HEK293 (cell line): ENCODE results near the gene PDZRN4.

Experiments used
- CTCF ChIA-PET: fragments of 350-600 bp; formaldehyde crosslinking; extraction: SDS; loops from one replicate; lab custom pipeline; 2021; ENCODE audit warnings: antibody characterized with exemption; lab: Yijun Ruan, JAX
- POLR2A ChIA-PET: fragments of 300-600 bp; formaldehyde crosslinking; extraction: SDS; loops from one replicate; lab custom pipeline; 2020; ENCODE audit warnings: antibody characterized with exemption, inconsistent platforms; lab: Yijun Ruan, JAX
- H3K27ac ChIP-seq: fragments of 200-500 bp; sonication (Bioruptor generic); 2 replicates; pipeline ENCODE4 v1.5.1; 2014; ENCODE audit warnings: low read depth, low read length, control low read depth, inconsistent platforms; ENCODE audit errors: extremely low read depth
- H3K36me3 ChIP-seq, 2 experiments: fragments of 200-500 bp in 1 of 2; sonication (Bioruptor generic) in 1 of 2; 1 replicate in 1 of 2; 2 replicates in 1 of 2; pipeline ENCODE4 v1.5.1; 2014 to 2017; ENCODE audit warnings: inconsistent platforms in 2 of 2, low read length in 2 of 2; ENCODE audit not compliant: control insufficient read depth in 2 of 2, insufficient read depth in 1 of 2
- H3K4me1 ChIP-seq: fragments of 200-500 bp; sonication (Bioruptor generic); 2 replicates; pipeline ENCODE4 v1.5.1; 2014; ENCODE audit warnings: mild to moderate bottlenecking, low read length, inconsistent platforms; ENCODE audit not compliant: control insufficient read depth, insufficient read depth
- H3K4me3 ChIP-seq: 2 replicates; pipeline ENCODE4 v1.5.1; 2011; ENCODE audit warnings: low read depth, mild to moderate bottlenecking, control low read depth, low read length, moderate library complexity
- H3K9me3 ChIP-seq: fragments of 200-500 bp; sonication (Bioruptor generic); 2 replicates; pipeline ENCODE4 v1.5.1; 2014; ENCODE audit warnings: low read depth, low read length, inconsistent platforms; ENCODE audit not compliant: control insufficient read depth, insufficient read depth
- GLI4 ChIP-seq: fragments of 450-650 bp; formaldehyde crosslinking; IDR thresholded peaks from 2 replicates; pipeline ENCODE4 v1.5.1; 2016; ENCODE audit warnings: missing biosample characterization, missing genetic modification characterization
- IKZF3 ChIP-seq: fragments of 450-650 bp; IDR thresholded peaks from 2 replicates; pipeline ENCODE4 v1.5.0; 2018; ENCODE audit warnings: missing biosample characterization, mild to moderate bottlenecking, missing genetic modification characterization, moderate library complexity
- MYNN ChIP-seq: fragments of 450-650 bp; formaldehyde crosslinking; IDR thresholded peaks from 2 replicates; pipeline ENCODE4 v1.5.1; 2016; ENCODE audit warnings: missing biosample characterization, missing genetic modification characterization, borderline replicate concordance
- SALL2 ChIP-seq: fragments of 450-650 bp; formaldehyde crosslinking; IDR thresholded peaks from 2 replicates; pipeline ENCODE4 v1.5.0; 2017; ENCODE audit warnings: missing biosample characterization, mild to moderate bottlenecking, missing genetic modification characterization, borderline replicate concordance
- ZFHX2 ChIP-seq: fragments of 450-650 bp; formaldehyde crosslinking; conservative IDR thresholded peaks from 2 replicates; pipeline ENCODE4 v1.5.1; 2016; ENCODE audit warnings: missing biosample characterization, missing genetic modification characterization
- ZNF146 ChIP-seq: fragments of 450-650 bp; formaldehyde crosslinking; IDR thresholded peaks from 2 replicates; pipeline ENCODE4 v1.5.1; 2016; ENCODE audit warnings: missing biosample characterization, missing genetic modification characterization
- ZNF155 ChIP-seq: fragments of 450-650 bp; formaldehyde crosslinking; IDR thresholded peaks from 2 replicates; pipeline ENCODE4 v1.5.1; 2016; ENCODE audit warnings: missing biosample characterization, missing genetic modification characterization
- ZNF223 ChIP-seq: fragments of 450-650 bp; formaldehyde crosslinking; IDR thresholded peaks from 2 replicates; pipeline ENCODE4 v1.5.1; 2016; ENCODE audit warnings: missing biosample characterization, missing genetic modification characterization
- ZNF302 ChIP-seq: fragments of 450-650 bp; formaldehyde crosslinking; IDR thresholded peaks from 2 replicates; pipeline ENCODE4 v1.5.1; 2016; ENCODE audit warnings: missing biosample characterization, missing genetic modification characterization, low read depth
- ZNF391 ChIP-seq: fragments of 450-650 bp; formaldehyde crosslinking; IDR thresholded peaks from 2 replicates; pipeline ENCODE4 v1.5.1; 2016; ENCODE audit warnings: low read depth, missing biosample characterization, missing genetic modification characterization, borderline replicate concordance
- ZNF433 ChIP-seq: fragments of 450-650 bp; formaldehyde crosslinking; IDR thresholded peaks from 2 replicates; pipeline ENCODE4 v1.5.1; 2016; ENCODE audit warnings: missing biosample characterization, missing genetic modification characterization, low read depth
- ZNF501 ChIP-seq: fragments of 450-650 bp; formaldehyde crosslinking; IDR thresholded peaks from 2 replicates; pipeline ENCODE4 v1.5.1; 2016; ENCODE audit warnings: missing biosample characterization, missing genetic modification characterization
- ZNF529 ChIP-seq: fragments of 450-650 bp; formaldehyde crosslinking; IDR thresholded peaks from 2 replicates; pipeline ENCODE4 v1.5.1; 2017; ENCODE audit warnings: missing genetic modification characterization, missing biosample characterization; ENCODE audit not compliant: insufficient replicate concordance
- ZNF548 ChIP-seq: fragments of 450-650 bp; formaldehyde crosslinking; IDR thresholded peaks from 2 replicates; pipeline ENCODE4 v1.5.1; 2016; ENCODE audit warnings: missing biosample characterization, missing genetic modification characterization
- ZNF600 ChIP-seq: fragments of 450-650 bp; formaldehyde crosslinking; IDR thresholded peaks from 2 replicates; pipeline ENCODE4 v1.5.1; 2016; ENCODE audit warnings: missing biosample characterization, missing genetic modification characterization
- TF ChIP-seq, protein P1 (sequence below): fragments of 450-650 bp; formaldehyde crosslinking; IDR thresholded peaks from 2 replicates; pipeline ENCODE4 v1.5.1; 2016; ENCODE audit warnings: missing biosample characterization, missing genetic modification characterization
- TF ChIP-seq, protein P2 (sequence below): fragments of 450-650 bp; formaldehyde crosslinking; optimal IDR thresholded peaks from 2 replicates; pipeline ENCODE3; 2016; ENCODE audit warnings: missing biosample characterization, mild to moderate bottlenecking, missing genetic modification characterization
- TF ChIP-seq, protein P3 (sequence below): fragments of 450-650 bp; formaldehyde crosslinking; IDR thresholded peaks from 2 replicates; pipeline ENCODE4 v1.5.1; 2016; ENCODE audit warnings: missing biosample characterization, missing genetic modification characterization
- TF ChIP-seq, protein P4 (sequence below): fragments of 450-650 bp; formaldehyde crosslinking; IDR thresholded peaks from 2 replicates; pipeline ENCODE4 v1.5.1; 2016; ENCODE audit warnings: missing biosample characterization, missing genetic modification characterization
- TF ChIP-seq, protein P5 (sequence below): fragments of 450-650 bp; formaldehyde crosslinking; IDR thresholded peaks from 2 replicates; pipeline ENCODE4 v1.5.1; 2016; ENCODE audit warnings: missing biosample characterization, missing genetic modification characterization
- TF ChIP-seq, protein P6 (sequence below): fragments of 450-650 bp; formaldehyde crosslinking; IDR thresholded peaks from 2 replicates; pipeline ENCODE4 v1.5.1; 2016; ENCODE audit warnings: missing biosample characterization, missing genetic modification characterization

The PDZRN4 gene

DNA sequence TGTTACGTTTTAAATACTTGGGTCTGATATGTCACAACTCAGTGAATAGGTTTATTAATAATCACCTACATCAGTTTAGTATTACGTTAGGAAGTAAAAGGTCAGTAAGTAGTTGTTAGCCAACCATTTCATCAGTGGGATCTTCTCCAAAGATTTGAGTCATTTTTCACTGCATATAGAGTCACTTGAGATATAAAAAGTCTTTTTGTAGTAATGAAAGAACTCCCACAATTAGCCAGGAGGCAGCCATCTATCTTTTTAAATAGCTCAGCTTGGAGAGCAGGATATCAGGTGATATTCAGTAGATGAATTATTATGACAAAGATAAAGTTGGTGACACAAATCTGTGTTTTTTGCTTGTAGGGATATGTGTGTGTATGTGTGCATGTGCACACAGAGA, 309.3 kb downstream of the PDZRN4 start:
- POLR2A ChIA-PET = no interaction called here
- CTCF ChIA-PET = interaction anchor here (1.1 kb wide), 1 partner anchor 122 kb away, joined by 6 read pairs; no protein-coding TSS in a partner anchor
- no peaks in the 10 kb centered on the region for H3K9me3 ChIP-seq

DNA sequence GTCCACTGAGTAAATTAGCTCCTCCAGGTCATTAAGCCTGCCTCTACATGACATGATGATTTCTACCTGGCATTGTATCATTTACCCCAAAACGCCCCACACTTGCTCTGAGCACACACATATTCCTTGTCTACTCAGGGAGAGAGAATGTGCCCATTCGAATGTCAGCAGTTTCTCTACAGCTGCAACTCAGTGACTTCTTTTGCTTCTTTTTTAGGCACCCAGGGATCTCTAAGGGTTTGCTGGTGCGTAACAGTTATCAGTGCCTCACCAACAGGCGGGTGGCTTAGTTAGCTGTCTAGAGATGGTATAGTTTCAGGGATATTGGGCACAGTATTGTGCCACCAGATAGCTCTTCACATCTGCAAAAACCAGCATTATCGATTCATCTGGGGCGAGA, 316.9 kb downstream of the PDZRN4 start:
- ChIA-PET POLR2A (no interaction called here), CTCF (no interaction called here)
- Histone ChIP-seq H3K36me3 (no peaks in the 10 kb centered on the region), H3K9me3 (no peaks in the 10 kb centered on the region), H3K27ac (no peak overlapping the region), H3K4me1 (no peaks in the 10 kb centered on the region), H3K4me3 (no peak overlapping the region)
- TF ChIP-seq GLI4 (tag by site-specific recombination) (no peak), ZNF433 (no peak), ZNF146 (tag by site-specific recombination) (no peak), ZNF501 (tag by site-specific recombination) (no peak), ZNF223 (tag by site-specific recombination) (no peak), ZFHX2 (tag by site-specific recombination) (no peak), ZNF548 (tag by site-specific recombination) (no peak), SALL2 (tag by site-specific recombination) (no peak)
- TF ChIP-seq, protein P1, sequence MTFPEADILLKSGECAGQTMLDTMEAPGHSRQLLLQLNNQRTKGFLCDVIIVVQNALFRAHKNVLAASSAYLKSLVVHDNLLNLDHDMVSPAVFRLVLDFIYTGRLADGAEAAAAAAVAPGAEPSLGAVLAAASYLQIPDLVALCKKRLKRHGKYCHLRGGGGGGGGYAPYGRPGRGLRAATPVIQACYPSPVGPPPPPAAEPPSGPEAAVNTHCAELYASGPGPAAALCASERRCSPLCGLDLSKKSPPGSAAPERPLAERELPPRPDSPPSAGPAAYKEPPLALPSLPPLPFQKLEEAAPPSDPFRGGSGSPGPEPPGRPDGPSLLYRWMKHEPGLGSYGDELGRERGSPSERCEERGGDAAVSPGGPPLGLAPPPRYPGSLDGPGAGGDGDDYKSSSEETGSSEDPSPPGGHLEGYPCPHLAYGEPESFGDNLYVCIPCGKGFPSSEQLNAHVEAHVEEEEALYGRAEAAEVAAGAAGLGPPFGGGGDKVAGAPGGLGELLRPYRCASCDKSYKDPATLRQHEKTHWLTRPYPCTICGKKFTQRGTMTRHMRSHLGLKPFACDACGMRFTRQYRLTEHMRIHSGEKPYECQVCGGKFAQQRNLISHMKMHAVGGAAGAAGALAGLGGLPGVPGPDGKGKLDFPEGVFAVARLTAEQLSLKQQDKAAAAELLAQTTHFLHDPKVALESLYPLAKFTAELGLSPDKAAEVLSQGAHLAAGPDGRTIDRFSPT (tag by site-specific recombination) = no peak
- TF ChIP-seq, protein P2, sequence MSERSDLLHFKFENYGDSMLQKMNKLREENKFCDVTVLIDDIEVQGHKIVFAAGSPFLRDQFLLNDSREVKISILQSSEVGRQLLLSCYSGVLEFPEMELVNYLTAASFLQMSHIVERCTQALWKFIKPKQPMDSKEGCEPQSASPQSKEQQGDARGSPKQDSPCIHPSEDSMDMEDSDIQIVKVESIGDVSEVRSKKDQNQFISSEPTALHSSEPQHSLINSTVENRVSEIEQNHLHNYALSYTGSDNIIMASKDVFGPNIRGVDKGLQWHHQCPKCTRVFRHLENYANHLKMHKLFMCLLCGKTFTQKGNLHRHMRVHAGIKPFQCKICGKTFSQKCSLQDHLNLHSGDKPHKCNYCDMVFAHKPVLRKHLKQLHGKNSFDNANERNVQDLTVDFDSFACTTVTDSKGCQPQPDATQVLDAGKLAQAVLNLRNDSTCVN (tag by site-specific recombination) = no peak
- TF ChIP-seq, protein P3, sequence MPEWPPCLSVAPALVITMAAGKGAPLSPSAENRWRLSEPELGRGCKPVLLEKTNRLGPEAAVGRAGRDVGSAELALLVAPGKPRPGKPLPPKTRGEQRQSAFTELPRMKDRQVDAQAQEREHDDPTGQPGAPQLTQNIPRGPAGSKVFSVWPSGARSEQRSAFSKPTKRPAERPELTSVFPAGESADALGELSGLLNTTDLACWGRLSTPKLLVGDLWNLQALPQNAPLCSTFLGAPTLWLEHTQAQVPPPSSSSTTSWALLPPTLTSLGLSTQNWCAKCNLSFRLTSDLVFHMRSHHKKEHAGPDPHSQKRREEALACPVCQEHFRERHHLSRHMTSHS (tag by site-specific recombination) = no peak

More for the DNA sequence above, 309.3 kb downstream of the PDZRN4 start:
- no peak overlapping the region for H3K27ac ChIP-seq
- H3K4me3 ChIP-seq = no peak overlapping the region
- H3K4me1 ChIP-seq = peaks cover 4% of the 10 kb centered on the region; the same call in 1 of the 2 replicates
- no peak for TF ChIP-seq ZNF391 (tag by site-specific recombination)
- TF ChIP-seq, protein P4, sequence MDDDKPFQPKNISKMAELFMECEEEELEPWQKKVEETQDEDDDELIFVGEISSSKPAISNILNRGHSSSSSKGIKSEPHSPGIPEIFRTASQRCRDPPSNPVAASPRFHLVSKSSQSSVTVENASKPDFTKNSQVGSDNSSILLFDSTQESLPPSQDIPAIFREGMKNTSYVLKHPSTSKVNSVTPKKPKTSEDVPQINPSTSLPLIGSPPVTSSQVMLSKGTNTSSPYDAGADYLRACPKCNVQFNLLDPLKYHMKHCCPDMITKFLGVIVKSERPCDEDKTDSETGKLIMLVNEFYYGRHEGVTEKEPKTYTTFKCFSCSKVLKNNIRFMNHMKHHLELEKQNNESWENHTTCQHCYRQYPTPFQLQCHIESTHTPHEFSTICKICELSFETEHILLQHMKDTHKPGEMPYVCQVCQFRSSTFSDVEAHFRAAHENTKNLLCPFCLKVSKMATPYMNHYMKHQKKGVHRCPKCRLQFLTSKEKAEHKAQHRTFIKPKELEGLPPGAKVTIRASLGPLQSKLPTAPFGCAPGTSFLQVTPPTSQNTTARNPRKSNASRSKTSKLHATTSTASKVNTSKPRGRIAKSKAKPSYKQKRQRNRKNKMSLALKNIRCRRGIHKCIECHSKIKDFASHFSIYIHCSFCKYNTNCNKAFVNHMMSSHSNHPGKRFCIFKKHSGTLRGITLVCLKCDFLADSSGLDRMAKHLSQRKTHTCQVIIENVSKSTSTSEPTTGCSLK (tag by site-specific recombination) = no peak
- no peak for TF ChIP-seq MYNN (tag by site-specific recombination)
- TF ChIP-seq, protein P5, sequence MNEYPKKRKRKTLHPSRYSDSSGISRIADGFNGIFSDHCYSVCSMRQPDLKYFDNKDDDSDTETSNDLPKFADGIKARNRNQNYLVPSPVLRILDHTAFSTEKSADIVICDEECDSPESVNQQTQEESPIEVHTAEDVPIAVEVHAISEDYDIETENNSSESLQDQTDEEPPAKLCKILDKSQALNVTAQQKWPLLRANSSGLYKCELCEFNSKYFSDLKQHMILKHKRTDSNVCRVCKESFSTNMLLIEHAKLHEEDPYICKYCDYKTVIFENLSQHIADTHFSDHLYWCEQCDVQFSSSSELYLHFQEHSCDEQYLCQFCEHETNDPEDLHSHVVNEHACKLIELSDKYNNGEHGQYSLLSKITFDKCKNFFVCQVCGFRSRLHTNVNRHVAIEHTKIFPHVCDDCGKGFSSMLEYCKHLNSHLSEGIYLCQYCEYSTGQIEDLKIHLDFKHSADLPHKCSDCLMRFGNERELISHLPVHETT (tag by site-specific recombination) = no peak
- no peak for TF ChIP-seq ZNF529 (tag by site-specific recombination)
- TF ChIP-seq, protein P6, sequence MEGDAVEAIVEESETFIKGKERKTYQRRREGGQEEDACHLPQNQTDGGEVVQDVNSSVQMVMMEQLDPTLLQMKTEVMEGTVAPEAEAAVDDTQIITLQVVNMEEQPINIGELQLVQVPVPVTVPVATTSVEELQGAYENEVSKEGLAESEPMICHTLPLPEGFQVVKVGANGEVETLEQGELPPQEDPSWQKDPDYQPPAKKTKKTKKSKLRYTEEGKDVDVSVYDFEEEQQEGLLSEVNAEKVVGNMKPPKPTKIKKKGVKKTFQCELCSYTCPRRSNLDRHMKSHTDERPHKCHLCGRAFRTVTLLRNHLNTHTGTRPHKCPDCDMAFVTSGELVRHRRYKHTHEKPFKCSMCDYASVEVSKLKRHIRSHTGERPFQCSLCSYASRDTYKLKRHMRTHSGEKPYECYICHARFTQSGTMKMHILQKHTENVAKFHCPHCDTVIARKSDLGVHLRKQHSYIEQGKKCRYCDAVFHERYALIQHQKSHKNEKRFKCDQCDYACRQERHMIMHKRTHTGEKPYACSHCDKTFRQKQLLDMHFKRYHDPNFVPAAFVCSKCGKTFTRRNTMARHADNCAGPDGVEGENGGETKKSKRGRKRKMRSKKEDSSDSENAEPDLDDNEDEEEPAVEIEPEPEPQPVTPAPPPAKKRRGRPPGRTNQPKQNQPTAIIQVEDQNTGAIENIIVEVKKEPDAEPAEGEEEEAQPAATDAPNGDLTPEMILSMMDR = no peak
- no peak for TF ChIP-seq ZNF600 (tag by site-specific recombination)
- no peak for TF ChIP-seq ZNF302 (tag by site-specific recombination)
- no peak for TF ChIP-seq ZNF155 (tag by site-specific recombination)
- no peak for TF ChIP-seq IKZF3 (tag by site-specific recombination)
- H3K36me3 ChIP-seq = no peaks in the 10 kb centered on the region
